HG03064 (cell line): ENCODE data around the gene ABCD4.
A peak's percentile ranks its signal among the peaks of the same experiment; 100 is the strongest.

Experiments used
- ATAC-seq: cut with Tn5 transposase; IDR thresholded peaks from one replicate; pipeline ENCODE4 v1.9.1; 2021; ENCODE audit warnings: low read depth; ENCODE audit not compliant: unreplicated experiment

The ABCD4 gene

DNA sequence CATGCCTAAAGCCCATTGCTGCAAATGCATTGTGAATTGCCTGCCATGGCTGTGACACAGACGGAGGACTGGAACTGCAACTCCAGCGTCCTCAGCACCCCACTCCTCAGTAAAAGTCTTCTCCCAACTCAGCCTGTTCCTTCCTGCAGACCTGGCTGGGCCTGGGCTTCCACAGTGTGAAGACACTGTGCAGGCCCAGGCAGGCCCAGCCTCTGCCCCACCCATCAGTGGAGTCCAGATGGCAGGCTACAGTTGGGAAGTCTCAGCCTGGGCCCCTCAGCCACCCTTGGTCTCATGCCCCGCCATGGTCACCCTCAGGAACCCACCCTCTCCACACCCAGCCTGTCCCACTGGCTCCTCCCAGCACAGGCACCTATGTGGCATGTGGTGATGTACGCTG lies 41.4 kb downstream of the ABCD4 start:
- no peak for ATAC-seq

DNA sequence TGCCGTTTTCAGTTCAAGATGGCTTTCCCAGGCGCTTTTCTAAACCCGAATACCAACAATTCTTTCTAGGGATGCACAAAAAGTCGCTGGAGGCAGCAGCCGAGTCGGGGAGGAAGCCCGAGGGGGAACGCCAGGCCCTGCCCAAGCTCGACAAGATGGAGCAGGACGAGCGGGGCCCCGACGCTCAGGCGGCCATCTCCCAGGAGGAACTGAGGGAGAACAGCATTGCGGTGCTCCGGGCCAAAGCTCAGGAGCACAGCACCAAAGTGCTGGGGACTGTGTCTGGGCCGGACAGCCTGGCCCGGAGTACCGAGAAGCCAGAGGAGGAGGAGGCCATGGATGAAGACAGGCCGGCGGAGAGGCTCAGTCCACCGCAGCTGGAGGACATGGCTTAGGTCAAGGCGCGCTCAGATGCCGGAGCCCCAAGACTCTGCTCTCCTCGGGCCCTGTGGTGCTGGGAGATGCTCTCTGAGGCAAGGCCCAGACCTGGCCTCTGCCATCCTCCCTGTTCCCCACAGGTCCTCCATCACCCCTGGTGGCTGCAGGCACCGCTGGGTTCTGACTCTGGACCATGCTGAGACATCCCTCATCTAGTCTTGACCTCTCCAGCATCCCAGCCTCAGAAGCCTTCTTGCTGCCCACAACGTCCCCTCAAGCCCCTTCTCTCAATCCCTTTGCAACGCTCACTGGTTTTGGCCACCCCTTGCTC lies 42.1 kb downstream of the ABCD4 start:
- ATAC-seq, result no peak

DNA sequence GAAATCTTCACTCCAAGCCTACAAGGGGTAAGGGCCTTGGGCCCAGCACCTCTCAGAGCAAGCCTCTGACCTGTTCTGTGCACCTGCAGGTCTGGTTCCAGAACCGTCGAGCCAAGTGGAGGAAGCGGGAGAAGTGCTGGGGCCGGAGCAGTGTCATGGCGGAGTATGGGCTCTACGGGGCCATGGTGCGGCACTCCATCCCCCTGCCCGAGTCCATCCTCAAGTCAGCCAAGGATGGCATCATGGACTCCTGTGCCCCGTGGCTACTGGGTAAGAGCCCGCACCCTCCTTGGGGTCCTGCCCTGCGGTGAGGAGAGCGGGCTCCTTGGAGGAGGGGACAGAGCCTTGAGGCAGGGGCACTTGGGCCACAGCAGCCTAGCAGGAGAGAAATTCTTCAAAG lies 43.2 kb downstream of the ABCD4 start:
- ATAC-seq, result no peak

DNA sequence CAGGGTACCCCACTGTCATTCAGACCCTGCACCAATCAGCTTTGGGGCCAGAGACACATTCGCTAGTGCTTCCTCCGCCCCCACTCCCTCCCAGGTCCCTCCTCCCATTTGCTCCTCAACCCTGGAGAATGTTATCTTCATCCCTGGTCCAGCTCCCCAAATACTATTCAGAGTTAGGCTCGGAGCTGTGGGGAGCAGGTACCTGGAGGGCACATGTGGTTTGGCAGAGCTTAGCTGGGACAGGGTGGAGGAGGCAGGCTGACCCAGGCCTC lies 44.0 kb downstream of the ABCD4 start:
- no peak for ATAC-seq

DNA sequence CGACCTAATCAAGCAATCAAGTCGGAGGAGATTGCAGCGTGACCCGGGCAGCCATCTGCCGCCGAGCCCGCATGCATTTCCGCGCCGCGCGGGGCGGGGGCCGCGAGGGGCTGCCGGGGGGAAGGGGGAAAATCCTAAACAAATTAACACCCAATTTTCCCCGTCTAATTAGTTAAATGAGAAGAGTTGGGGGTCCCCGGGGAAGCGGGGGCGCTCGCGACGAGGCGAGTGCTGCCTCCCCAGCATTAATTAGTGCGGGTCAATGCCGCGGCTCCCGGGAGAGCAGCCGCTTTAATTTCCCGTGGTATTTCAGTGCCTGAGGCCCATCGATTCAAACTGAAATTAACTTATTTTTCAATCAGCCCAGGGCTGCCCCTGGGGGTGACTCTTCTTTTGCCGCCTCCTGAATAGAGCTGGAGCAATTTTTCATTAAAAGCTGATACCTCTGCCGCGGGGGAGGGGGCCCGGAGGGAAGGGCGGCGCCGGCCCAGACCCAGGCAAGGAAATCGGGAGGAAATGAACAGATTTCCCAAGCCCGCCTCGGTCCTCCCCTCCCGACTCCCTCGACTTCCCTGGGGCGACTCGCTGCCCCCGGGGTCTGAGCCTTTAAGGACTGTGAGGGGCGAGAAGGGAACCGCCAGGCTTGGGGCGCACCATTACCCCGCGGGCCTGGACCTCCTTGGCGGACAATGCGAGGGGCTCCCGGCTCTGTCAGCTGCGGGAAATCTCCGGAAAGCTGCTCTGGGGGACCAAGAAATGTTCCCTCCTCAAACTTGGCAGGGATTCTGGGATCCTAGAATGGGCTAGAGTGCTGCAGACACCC lies 44.6 kb downstream of the ABCD4 start:
- no peak for ATAC-seq

DNA sequence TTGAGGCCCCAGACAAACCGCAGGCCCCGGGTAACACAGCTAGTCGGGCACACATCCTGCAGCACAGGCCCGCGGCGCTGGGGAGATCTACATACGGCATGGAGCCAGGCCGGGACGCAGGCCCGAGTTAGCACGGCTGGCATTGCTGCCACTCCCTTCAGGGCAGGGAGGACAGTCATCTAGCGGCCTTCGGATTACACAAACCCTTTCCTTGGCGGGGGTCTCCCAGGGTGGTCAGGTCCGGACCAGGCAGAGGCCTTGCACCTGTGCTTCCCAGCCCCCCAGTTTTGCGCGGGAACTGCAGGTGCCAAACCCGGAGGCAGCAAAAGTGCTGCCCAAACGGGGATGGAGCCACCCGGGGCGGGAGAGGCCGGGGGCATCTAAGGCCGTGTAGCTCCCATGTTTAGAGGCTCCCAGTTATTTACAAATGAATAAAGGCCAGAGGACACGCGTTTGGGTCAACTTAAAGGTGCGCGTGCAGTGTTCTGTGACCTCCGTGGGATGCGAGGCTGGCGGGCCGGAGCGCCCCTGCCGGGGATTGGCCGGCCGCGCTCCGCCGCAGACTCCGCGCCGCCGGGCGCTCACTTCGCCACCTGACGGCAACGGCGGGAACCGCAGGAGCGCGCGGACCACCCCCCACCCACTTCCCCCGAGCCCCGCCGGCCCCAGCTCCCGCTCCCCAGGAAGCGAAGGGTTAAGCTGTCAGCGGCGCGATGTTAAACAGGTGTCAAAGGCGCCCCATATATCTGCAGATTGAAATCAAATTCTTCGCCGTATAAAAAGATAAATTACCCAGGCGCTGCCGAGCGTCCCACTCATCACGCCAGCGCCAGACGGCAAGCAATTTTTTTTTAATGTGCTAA lies 45.4 kb downstream of the ABCD4 start:
- ATAC-seq, result peak; percentile 75

DNA sequence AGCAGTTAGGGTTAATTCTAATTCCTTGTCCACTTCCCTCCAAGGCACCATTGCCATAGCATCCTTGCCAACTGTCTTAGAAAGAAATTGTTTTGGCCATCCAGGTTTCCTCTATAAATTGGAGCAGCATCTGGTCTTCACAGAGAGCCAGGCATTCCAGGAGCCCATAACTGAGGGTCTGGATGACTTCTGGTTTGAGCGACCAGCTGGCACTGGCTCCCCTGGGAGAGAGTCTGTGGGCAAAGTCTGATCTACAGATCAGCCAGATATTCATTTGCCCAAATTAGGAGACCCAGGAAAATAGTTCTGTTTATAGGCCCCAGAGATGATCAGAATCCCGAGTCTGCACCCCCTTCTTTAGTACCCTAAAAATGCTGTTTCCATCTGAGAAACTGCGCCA lies 47.5 kb downstream of the ABCD4 start:
- no peak for ATAC-seq

DNA sequence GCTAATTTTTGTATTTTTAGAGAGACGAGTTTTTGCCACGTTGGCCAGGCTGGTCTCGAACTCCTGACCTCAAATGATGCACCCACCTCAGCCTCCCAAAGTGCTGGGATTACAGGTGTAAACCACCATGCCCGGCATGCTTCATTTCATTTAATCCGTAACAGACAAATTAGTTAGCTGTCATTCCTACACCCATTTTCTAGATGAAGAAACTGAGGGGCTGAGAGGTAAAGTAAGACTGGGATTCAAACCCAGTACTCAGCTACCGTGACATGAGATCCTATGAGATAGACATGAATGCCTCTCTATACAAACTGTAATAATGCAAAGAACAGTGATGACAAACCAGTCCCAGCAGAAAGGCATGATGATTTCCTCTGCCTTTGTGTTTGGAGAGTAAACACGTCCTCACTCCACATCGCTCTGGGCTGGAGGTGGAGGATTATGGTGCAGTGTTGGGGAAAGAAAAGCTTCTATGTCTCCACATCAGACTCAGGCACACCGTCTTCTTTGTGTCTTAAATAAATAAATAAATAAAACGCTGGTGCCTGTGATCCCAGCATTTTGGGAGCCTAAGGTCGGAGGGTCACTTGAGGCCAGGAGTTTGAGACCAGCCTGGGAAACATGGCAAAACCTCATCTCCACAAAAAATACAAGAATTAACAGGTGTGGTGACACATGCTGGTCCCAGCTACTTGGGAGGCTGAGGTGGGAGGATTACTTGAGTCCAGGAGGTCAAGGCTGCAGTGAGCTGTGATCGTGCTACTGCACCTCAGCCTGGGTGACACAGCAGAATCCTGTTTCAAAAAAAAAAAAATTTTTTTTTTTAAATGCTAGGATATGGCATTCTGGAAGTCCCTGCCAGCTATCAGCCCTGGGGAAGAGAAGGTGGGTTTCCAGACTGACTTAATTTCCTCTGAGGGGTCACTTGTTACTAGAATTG lies 53.0 kb downstream of the ABCD4 start:
- no peak for ATAC-seq

DNA sequence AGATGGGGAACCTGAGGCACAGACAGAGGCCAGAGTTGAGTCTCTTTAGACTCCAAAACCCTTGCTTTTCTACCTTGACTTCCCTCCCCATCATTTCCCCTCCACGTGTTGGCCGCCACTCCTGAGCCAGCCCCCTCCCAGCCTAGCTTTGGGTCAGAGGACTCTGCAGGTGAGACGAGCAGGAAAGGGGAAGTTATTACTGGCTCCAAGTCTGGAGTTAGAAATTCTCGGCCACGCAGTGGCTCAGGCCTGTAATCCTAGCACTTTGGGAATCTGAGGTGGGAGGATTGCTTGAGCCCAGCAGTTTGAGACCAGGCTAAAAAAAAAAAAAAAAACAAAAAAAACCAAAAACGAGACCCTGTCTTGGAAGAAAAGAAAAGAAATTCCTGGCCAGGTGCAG lies 54.7 kb downstream of the ABCD4 start:
- no peak for ATAC-seq

DNA sequence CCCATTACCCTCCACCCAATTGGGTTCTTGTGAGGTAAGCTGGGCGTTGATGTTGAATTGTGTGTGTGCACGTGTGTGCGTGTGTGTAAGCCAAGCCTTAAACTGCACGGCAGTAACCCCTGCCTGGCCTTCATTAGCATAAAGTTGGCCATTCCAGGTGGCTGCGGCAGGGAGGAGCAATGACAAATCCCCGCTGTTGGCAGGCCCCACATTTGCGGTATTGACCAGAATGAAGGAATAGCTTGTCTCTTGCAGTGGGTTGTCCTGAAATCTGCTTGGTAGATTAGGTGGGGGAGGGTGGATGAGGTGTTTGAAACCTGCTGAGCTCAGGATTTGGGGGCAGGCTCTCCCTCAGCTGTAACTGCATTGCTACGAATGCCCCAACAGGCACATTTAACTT lies 56.2 kb downstream of the ABCD4 start:
- no peak for ATAC-seq

DNA sequence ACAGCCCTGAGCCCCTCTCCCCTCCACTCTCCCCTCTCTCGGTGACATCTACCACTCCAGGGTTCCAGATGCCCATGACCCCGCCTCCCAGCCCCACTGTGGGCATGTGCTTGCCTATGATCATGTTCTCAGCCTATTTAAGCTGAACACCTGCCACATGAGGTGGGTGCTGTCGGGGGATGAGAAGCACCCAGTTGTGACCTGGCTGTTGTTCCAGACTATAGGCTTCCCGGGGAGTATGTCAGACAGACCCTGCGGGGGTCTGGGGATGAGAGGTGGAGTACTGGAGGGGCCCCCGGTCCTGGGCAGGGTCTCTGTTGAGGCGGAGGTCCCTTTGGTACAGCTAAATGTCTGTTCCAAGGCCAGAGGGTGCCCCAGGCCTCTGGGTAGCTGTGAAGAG lies 57.4 kb downstream of the ABCD4 start:
- ATAC-seq, result no peak

DNA sequence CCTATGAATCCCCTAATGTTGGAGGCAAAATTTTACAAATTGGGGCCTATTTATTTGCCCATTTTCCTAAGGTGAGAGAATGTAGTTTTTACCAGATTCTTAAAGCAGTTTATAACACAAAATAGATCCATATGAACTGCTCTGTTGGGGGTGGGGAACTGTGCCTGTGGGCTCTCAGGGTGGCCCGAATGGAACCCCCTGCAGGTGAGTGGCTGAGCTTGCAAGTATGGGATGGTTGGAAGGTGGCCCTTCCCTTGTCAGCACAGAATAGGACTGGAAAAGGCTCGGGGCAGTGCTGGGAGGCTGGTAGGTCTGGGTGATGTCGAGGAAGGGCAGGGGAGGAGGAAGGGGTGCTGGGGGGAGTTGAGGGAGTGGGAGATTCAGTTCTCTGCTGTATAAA lies 58.6 kb downstream of the ABCD4 start:
- no peak for ATAC-seq

DNA sequence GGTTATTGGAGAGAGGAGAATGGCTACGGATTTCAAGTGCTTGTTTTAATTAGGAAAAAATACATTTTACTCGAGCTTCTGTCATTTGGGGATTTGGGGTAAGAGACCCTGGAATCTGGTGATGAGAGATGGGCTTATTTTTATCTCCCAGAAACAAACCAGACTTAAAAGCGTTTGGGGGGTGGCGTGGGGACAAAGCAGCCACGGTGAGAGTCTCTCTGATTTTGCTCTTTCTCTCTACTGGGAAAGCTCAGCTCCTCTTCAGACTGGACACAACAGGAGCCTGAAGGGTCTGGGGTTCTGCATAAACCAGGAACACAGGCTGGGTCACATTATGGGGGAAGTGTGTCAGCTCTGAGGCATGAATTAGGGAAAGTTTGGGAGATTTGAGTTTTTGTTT lies 59.7 kb downstream of the ABCD4 start:
- no peak for ATAC-seq

DNA sequence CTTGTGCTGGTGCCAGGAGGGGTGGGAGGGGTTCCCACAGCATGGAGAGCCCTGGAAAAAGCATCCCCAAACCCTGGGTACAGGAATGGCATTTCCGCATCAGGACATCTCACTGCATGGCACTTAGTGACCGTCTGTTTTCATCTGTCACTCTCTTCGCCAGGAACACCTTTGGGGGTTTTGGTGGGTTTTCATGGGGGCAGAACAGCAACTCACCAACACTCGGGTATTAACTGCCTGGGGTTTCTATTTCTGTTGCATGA lies 60.0 kb downstream of the ABCD4 start:
- ATAC-seq, result no peak

DNA sequence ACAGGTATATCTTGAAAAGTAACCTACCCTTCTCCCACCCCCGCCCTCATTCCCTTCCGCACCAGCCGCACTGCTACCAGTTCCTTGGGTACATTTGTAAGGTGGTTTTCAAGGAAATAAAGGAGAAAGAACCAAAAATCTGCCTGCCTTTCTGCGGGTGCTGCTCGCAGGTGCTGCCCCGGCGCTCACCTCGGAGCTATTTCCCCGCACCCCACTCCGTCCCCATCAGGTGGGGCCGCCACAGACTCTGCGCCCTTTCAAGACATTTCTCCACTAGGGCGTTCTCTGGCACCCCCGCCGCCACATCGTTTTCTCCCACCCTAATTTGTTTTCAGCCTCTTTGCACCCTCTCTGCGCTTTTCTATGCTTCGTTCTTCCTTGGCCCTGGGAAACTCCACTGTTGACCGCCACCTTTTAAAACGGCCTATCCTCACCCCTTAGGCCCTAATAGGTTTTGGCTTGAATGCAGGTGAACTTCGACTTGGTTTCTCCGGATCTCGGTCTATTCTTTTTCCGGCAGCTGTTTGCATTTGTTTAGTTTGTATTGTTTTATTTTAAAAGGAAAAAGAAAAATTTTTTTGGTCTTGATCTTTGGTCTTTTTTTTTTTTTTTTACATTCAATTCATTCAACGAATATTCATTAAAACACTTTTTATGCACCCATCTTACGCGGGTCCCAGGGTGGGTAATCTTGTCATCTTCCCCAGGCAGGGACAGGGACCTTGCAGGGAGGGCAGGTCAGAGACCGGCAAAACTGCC lies 60.5 kb downstream of the ABCD4 start:
- ATAC-seq, result no peak

DNA sequence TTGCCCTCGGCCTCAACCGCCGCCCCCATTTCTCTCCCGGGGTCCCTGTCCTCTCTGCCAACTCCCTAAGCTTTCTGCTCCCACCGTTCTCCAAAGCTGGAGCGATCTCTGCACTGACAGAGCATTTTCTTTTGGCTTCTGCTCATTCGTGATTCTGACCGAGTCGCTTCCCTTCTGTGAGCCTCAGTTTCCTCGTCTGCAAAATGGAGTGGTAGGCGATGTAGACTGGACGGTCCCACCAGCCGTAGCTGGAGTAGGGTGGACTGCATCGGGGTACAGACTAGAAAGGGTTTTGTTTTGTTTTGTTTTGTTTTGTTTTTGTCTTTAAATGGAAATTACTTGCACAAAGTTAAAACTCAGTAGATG lies 61.1 kb downstream of the ABCD4 start:
- ATAC-seq, result no peak

DNA sequence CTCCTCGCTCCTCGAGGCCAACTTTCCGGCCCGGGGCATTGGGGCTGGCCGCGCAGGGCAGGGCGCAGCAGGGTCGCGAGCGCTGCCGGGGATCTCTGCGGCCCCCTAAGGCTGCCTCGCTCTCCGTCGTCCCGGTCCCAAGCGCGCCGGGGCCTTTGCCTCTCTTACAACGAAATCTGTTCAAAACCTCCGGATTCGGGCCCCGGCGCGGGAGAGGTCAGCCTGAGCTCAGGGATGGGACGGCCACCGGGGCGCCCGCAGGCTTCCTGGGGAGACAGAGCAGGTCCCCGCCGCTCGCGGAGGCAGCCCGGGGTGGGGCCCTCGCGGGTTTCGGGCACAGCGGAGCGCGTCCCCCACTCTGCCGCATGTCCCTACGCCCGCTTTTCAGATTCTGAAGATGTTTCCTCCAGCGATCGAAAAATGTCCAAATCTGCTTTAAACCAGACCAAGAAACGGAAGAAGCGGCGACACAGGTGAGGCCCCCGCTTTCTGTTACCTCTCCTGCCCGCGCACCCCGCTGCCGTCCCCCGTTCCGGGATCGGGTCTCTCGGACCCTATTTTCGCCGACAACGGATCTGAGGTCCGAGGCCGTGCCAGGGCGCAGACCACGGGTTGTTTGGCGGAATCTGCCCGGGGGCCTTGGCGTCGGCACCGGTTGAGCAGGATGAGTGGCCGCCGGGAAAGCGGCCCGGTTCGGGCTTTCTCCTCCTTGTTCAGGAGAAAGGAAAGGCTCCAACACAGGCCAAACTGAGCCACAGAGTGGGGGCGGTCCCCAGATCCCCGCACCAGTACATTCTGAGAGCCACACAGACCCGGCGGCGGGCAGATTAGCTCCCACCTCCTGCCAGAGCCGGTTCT lies 61.7 kb downstream of the ABCD4 start:
- no peak for ATAC-seq

DNA sequence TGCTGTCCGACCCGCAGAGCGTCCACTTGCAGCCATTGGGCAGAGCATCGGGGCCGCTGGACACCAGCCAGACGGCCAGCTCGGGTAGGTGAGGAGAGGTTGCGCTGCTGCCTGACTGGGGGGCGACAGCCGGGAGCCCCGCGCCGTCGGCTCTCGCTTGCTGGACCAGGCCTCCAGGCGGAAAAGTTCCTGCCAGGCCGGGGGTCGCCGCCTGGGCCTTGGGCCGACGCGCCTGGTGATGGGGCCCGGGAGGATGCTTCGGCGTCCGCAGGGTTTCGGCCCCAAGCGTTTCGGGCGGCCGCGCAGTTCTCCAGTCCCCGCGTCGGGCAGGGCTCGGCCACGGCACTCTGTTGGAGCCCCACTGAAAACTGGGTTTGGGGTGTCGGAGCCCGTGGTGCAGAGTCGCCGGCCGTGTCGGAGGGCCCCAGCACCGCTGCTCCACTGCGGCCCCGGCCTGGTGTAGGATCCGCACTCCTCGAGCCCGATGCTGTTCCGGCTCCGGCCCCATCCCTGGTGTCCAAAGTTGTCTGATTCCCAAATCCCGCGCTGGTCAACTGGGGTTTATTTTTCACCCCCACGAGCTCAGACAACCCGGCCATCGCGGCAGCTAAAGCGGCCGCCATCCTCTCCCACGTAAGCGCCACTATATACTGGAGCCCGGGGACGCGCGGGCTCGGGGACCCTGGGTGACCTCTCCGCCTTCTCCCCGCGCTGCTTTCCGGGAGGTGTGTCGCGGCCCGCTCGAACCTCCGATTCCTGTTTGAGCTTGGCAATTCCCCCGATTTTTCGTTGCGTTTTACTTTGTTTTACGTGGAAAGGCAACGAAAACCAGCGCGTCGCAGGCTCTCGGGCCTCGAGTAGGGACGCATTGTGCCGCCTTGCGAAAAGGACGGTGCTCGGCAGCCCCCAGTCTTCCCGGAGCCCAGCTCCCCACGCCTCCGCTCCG lies 62.6 kb downstream of the ABCD4 start:
- no peak for ATAC-seq
